Loucy (cell line): ENCODE data around the gene EDAR.

Experiments
- H2AFZ ChIP-seq: fragments of 200-600 bp; sonication (generic); 2 replicates; pipeline ENCODE4 v1.6.0; 2016; ENCODE audit warnings: antibody characterized with exemption, mild to moderate bottlenecking, low read length, moderate library complexity
- H3F3A ChIP-seq: fragments of 200-600 bp; 2 replicates; pipeline ENCODE4 v1.6.0; 2016; ENCODE audit warnings: antibody characterized with exemption, low read depth, mild to moderate bottlenecking
- H3K27me3 ChIP-seq: fragments of 200-600 bp; sonication (generic); 2 replicates; pipeline ENCODE4 v1.6.1; 2014; ENCODE audit warnings: low read length, mild to moderate bottlenecking; ENCODE audit not compliant: insufficient read depth, poor library complexity, severe bottlenecking
- H3K36me3 ChIP-seq: fragments of 200-600 bp; sonication (generic); 2 replicates; pipeline ENCODE4 v1.6.1; 2016; ENCODE audit warnings: low read length; ENCODE audit not compliant: insufficient read depth
- H3K4me1 ChIP-seq: fragments of 200-600 bp; sonication (generic); 2 replicates; pipeline ENCODE4 v1.5.1; 2014; ENCODE audit warnings: low read length, mild to moderate bottlenecking; ENCODE audit not compliant: insufficient read depth, poor library complexity, severe bottlenecking
- H3K4me2 ChIP-seq: fragments of 200-600 bp; sonication (generic); 2 replicates; pipeline ENCODE4 v1.6.0; 2014; ENCODE audit warnings: antibody characterized with exemption, low read length, low read depth, mild to moderate bottlenecking; ENCODE audit not compliant: poor library complexity, severe bottlenecking
- H3K4me3 ChIP-seq: fragments of 200-600 bp; sonication (generic); 2 replicates; pipeline ENCODE4 v1.5.1; 2014; ENCODE audit warnings: low read length, mild to moderate bottlenecking, mixed read lengths; ENCODE audit not compliant: poor library complexity, severe bottlenecking
- H3K79me2 ChIP-seq: fragments of 200-600 bp; sonication (generic); 2 replicates; pipeline ENCODE4 v1.6.1; 2014; ENCODE audit warnings: low read length; ENCODE audit not compliant: insufficient read depth
- H3K9ac ChIP-seq: fragments of 200-600 bp; sonication (generic); 2 replicates; pipeline ENCODE4 v1.6.0; 2014; ENCODE audit warnings: mild to moderate bottlenecking, low read depth, low read length, moderate library complexity; ENCODE audit not compliant: poor library complexity, severe bottlenecking
- H3K9me2 ChIP-seq: fragments of 200-600 bp; sonication (generic); replicated peaks from 2 replicates; pipeline ENCODE4 v1.6.1; 2016; ENCODE audit warnings: low read depth, low read length, mixed read lengths
- H3K9me3 ChIP-seq: fragments of 200-600 bp; sonication (generic); 2 replicates; pipeline ENCODE4 v1.6.1; 2014; ENCODE audit warnings: mild to moderate bottlenecking, antibody characterized with exemption, low read length, low read depth; ENCODE audit not compliant: insufficient read depth
- H4K20me1 ChIP-seq: fragments of 200-600 bp; sonication (generic); 2 replicates; pipeline ENCODE4 v1.6.0; 2014; ENCODE audit warnings: antibody characterized with exemption, low read length, mild to moderate bottlenecking; ENCODE audit not compliant: insufficient read depth, poor library complexity, severe bottlenecking
- CTCF ChIP-seq: fragments of 200-600 bp; sonication (generic); conservative IDR thresholded peaks from 2 replicates; pipeline ENCODE4 v1.5.1; 2014; ENCODE audit warnings: mild to moderate bottlenecking, antibody characterized with exemption, low read length
- EZH2phosphoT487 ChIP-seq: fragments of 200-600 bp; IDR thresholded peaks from 2 replicates; pipeline ENCODE4 v1.6.1; 2018; ENCODE audit warnings: antibody characterized with exemption, mild to moderate bottlenecking, moderate library complexity, borderline replicate concordance

Gene EDAR

GRCh38 chr2:108854484-108854883, 134.5 kb downstream of the EDAR start:
- no peaks in the 10 kb centered on the region for H3F3A ChIP-seq
- TF ChIP-seq EZH2phosphoT487, result no peak
- TF ChIP-seq CTCF, result no peak
- no peak overlapping the region for H3K4me3 ChIP-seq
- H3K27me3 ChIP-seq, result no peaks in the 10 kb centered on the region
- H3K4me2 ChIP-seq, result no peak overlapping the region
- H3K9me3 ChIP-seq, result no peaks in the 10 kb centered on the region
- H3K79me2 ChIP-seq, result no peaks in the 10 kb centered on the region
- no peaks in the 10 kb centered on the region for H3K9me2 ChIP-seq
- peaks cover 8% of the 10 kb centered on the region; the same call in 1 of the 2 replicates for H3K36me3 ChIP-seq
- H3K4me1 ChIP-seq, result no peaks in the 10 kb centered on the region
- H3K9ac ChIP-seq, result no peak overlapping the region
- H4K20me1 ChIP-seq, result no peaks in the 10 kb centered on the region
- H2AFZ ChIP-seq, result no peak overlapping the region

DNA sequence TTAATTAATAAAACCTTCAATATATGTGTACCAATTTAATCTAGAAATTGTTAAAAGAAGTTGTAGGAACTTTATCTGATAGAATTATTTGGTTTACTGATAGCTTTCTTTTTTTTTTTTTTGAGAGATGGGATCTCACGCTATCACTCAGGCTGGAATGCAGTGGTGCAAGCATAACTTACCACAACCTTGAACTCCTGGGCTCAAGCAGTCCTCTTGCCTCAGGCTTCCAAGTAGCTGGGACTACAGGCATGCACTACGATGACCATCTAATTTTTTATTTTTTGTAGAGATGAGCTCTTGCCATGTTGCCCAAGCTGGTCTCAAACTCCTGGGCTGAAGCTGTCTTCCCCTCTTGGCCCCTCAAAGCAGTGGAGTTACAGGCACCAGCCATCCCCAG, 135.6 kb downstream of the EDAR start:
- no peak for TF ChIP-seq EZH2phosphoT487
- TF ChIP-seq CTCF, result no peak
- Histone ChIP-seq H3K27me3 (no peaks in the 10 kb centered on the region), H4K20me1 (no peaks in the 10 kb centered on the region), H3K9ac (no peak overlapping the region), H3K9me3 (no peaks in the 10 kb centered on the region), H3K4me2 (no peak overlapping the region), H2AFZ (no peak overlapping the region), H3K4me1 (no peaks in the 10 kb centered on the region), H3K4me3 (no peak overlapping the region), H3K79me2 (no peaks in the 10 kb centered on the region), H3K36me3 (peaks cover 17% of the 10 kb centered on the region; the same call in 1 of the 2 replicates), H3K9me2 (no peaks in the 10 kb centered on the region), H3F3A (no peaks in the 10 kb centered on the region)

DNA sequence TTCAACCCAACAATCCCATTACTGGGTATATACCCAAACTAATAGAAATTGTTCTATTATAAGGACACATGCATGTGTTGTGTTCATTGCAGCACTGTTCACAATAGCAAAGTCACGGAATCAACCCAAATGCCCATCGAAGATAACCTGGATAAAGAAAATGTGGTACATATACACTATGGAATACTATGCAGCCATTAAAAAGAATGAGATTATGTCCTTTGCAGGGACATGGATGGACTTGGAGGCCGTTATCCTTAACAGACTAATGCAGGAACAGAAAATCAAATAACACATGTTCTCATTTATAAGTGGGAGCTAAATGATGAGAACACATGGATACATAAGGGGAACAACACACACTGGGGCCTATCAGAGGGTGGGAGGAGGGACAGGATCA, 136.6 kb downstream of the EDAR start:
- Histone ChIP-seq H3K9me3 (no peaks in the 10 kb centered on the region), H3K36me3 (peaks cover 17% of the 10 kb centered on the region; the same call in 1 of the 2 replicates), H3K9ac (no peak overlapping the region), H3K4me3 (no peak overlapping the region), H3K9me2 (no peaks in the 10 kb centered on the region), H3F3A (no peaks in the 10 kb centered on the region), H4K20me1 (no peaks in the 10 kb centered on the region), H3K4me1 (no peaks in the 10 kb centered on the region), H3K4me2 (no peak overlapping the region), H3K27me3 (no peaks in the 10 kb centered on the region), H2AFZ (no peak overlapping the region), H3K79me2 (no peaks in the 10 kb centered on the region)
- TF ChIP-seq CTCF (no peak), EZH2phosphoT487 (no peak)
